Measurements from ENCODE around the gene SRP68.
"Not testable (repeated sequence)": the region's sequence is repeated elsewhere in the genome, so short reads cannot be mapped to it uniquely, and the experiment has no call there.

The SRP68 gene

DNA sequence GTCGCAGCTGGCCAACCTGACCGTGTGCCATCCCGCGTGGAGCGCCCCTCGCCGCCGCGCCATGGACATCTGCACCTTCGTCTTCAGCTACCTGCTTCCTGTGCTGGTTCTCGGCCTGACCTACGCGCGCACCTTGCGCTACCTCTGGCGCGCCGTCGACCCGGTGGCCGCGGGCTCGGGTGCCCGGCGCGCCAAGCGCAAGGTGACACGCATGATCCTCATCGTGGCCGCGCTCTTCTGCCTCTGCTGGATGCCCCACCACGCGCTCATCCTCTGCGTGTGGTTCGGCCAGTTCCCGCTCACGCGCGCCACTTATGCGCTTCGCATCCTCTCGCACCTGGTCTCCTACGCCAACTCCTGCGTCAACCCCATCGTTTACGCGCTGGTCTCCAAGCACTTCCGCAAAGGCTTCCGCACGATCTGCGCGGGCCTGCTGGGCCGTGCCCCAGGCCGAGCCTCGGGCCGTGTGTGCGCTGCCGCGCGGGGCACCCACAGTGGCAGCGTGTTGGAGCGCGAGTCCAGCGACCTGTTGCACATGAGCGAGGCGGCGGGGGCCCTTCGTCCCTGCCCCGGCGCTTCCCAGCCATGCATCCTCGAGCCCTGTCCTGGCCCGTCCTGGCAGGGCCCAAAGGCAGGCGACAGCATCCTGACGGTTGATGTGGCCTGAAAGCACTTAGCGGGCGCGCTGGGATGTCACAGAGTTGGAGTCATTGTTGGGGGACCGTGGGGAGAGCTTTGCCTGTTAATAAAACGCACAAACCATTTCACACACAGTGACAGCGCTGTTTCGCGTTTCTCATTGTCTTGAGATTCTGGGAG, 4.7 kb upstream of the SRP68 start:
- DNase-seq (ENCODE audit: low read depth in 2 of 2): no peak

DNA sequence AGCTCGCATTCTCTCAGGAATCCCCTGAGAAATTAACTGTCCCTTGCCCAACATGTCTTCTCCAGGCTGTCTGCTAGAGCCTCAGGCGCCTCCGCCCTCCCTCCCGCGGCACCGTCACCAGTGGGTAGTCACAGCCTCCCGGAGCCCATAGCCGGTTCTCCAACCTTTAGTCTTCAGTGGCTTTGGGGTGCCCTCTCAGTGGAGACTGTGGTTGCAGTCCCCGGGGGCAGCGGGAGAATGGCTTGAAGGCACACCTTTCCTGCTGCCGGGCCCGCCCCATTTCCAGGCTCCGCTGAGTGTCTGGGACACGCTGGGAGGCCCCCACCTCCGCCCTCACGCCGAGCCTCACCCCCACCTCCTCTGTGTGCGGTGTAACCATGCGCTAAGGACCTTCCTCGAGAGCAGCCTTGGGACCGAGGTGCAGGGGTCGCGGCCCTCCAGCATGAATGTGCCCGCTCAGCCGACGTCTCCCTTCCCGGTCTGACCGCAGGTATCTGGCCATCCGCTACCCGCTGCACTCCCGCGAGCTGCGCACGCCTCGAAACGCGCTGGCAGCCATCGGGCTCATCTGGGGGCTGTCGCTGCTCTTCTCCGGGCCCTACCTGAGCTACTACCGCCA, 3.9 kb upstream of the SRP68 start:
- no peak for DNase-seq (ENCODE audit: low read depth in 2 of 2)

DNA sequence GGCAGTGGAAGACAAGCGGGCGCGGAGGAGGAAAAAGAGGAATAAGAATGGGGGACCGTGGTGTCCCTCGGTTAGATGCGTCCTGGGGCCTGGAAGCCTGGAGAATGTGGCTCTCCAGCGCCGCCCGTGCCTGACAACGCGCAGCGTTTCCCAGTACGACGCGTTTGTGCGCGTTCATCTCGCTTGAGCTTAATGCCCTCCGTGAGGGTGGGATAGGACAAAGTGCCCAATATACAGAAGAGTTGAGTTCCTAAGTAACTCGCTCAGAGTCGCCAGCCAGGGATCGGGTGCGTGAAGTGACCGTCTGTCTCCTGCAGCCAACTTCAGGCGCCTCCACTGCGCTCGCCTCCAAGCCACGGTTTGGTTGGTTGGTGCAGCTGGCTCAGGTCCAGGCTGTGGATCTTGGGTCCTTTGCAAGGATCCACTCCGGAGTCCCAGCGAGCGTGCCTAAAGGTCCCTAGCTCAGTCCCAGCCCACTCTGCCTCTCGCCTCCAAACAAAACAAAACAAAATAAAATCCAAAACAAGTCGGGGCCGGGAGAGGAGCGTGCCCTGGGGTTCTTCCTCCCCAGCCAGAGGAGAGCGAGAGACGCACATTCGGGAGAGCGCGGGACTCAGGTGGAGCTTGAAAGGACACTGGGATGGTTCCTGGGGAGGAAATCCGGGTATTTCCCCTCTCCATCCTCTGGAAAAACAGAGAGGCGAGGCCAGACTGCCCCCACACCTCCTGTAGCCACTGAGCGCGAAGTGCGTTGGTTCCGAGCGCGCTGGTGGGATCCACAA, 3.2 kb upstream of the SRP68 start:
- DNase-seq (ENCODE audit: low read depth in 2 of 2): no peak

DNA sequence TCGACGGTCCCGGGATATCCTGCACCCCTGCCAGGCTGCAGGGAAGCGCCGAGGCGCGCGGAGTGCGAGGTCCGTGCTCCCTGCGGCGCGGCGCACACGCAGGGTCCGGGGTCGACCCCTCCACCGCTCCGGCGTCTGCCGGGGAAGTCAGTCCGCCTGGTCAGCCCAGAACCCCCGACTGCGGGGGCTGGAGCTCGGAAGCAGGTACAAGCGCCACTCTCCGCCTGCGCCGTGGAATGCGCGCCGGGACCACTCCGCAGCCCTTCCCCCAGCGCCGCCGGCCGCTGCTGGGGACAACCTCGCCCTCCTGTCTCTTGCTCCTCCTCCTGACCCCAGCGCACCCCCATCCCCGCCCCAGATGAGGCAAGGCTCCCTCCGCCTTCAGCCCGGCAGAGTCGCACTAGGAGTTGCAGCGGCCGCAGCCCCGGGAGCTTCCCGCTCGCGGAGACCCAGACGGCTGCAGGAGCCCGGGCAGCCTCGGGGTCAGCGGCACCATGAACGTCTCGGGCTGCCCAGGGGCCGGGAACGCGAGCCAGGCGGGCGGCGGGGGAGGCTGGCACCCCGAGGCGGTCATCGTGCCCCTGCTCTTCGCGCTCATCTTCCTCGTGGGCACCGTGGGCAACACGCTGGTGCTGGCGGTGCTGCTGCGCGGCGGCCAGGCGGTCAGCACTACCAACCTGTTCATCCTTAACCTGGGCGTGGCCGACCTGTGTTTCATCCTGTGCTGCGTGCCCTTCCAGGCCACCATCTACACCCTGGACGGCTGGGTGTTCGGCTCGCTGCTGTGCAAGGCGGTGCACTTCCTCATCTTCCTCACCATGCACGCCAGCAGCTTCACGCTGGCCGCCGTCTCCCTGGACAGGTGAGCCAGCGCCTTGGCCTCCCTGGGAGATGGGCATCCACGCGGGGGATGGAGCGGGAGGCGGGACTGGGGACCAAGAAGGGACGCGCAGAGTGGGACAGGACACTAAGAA, 2.4 kb upstream of the SRP68 start, which contains the start of gene GALR2:
Gene GALR2, plus strand, starts transcription at position 392 of the 974 bp plus-strand sequence. Its CDS starts 103 bp downstream, at position 495.
- DNase-seq (ENCODE audit: low read depth in 2 of 2): no peak

DNA sequence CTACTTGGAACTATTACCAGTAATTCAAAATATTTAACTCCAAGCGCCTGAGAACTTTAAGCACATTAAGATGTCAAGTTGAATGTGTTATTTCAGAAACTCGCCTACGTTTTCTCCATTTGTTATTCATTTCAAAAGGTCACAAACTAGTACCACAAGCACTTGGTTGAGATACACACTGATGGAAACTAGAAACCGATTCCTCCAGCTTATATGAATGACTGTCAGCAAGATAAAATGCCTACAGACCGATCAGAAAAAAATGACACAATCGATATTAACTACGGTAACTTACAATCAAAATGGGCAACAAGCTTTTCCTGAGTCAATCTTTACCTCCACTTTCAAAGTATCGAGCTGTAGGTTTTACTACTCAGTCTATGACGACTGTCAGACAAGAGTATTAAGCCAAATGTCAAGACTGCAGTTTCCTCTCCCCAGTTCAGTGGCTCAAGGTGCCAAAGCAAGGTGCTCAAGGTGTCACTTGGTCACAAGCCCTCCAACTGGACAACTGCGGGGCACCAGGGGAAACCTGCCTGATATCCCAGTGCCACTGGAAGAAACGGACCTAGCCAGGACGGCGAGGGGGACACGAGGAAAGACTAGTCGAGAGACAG, 678 bp downstream of the SRP68 start:
- DNase-seq (ENCODE audit: low read depth in 2 of 2): no peak

DNA sequence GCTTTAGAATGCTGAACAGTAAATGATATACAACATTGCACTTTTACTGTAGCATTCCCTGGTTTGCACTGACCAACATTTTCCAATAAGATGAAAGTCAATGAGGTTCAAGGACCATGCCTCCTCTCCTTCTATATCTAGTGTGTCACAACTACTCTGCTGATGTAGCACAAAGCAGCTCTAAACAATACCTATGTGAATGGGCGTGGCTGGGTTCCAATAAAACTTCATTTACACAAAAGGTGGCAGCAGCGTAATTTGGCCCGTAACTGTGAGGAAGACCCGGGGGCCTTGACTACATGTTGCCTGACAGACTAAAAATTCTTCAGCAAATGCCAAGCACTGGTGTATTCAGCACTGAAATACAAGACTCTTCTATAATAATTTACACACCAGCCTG, 6.5 kb downstream of the SRP68 start:
- no peak for DNase-seq (ENCODE audit: low read depth in 2 of 2)

DNA sequence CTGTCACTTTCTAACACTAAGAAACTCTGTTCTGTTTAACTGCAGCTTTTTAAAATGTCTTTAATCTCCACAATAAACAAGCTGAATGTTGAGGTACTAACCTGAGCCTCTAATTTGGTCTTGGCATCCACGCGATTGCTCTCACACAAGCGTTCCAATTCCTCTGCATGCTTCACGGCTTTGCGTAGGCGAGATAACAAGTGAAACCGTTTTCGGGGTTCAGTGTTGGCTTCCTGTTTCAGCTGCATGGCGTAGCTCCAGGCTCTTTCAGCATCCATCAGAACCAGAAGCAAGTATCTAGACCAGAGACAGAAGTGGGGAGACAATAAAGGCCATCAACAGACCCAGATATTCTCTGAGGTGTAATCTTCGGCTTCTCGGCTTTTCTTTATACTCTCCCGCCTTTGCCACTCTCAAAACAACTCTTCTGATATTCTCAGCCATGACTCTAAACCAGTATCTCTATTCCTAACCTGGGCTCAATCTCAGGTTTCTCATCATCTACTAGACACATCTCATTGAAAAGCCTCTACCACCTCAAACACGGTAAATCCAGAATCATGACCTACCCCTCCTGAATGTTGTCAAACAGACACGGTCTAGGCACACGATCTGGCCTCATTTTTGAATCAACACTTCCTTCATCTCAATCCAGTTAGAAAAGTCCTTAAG, 8.3 kb downstream of the SRP68 start:
- DNase-seq (ENCODE audit: low read depth in 2 of 2): no peak

DNA sequence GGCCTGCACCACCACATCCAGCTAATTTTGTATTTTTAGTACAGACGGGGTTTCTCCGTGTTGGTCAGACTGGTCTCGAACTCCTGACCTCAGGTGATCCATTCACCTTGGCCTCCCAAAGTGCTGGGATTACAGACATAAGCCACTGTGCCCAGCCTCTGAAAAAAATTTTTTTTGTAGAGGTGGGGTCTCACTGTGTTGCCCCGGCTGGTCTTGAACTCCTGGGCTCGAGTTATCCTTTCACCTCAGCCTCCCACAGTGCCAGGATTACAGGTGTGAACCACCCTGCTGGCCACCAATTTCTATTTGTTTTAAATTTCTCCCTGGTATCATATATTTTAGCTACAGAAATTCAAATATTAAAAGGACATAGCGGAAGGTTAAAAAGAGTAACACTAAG, 14.1 kb downstream of the SRP68 start:
- DNase-seq (ENCODE audit: low read depth in 2 of 2): not testable (repeated sequence)

DNA sequence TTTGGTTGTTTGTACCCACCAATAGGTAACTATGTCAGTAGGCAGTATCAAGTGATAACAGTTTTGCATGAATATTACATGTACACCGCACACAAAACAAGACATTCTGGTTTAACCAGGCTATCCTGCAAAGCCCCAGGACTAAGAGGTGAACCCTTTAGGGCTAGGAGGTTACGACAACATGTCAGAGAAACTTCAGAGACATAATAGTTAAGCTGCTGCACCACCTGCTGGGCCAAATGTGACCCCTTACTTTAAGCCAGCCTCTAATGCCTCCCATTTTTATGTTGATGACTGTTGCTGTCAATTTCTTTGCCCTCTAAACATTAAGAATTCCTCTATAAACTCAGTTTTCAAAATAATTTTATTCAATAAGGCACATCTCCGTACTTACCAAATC, 15.4 kb downstream of the SRP68 start:
- DNase-seq (ENCODE audit: low read depth in 2 of 2): no peak

DNA sequence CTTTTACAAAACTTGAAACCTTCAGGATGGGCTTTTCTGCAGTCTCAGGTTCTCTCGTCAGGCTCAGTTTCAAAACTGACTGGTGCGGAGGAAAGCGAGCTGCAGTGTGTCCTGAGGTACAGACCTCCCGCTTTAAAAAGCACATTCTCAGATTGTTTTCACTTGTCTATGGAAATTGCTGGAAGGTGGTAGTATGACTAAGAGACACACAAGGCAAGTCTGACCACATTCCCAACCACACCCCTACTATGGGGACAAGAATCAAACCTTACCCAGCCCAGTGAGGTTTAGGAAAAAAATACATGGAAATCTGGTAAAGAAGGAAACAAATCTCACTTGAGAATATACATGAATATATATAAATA, 18.2 kb downstream of the SRP68 start:
- no peak for DNase-seq (ENCODE audit: low read depth in 2 of 2)

DNA sequence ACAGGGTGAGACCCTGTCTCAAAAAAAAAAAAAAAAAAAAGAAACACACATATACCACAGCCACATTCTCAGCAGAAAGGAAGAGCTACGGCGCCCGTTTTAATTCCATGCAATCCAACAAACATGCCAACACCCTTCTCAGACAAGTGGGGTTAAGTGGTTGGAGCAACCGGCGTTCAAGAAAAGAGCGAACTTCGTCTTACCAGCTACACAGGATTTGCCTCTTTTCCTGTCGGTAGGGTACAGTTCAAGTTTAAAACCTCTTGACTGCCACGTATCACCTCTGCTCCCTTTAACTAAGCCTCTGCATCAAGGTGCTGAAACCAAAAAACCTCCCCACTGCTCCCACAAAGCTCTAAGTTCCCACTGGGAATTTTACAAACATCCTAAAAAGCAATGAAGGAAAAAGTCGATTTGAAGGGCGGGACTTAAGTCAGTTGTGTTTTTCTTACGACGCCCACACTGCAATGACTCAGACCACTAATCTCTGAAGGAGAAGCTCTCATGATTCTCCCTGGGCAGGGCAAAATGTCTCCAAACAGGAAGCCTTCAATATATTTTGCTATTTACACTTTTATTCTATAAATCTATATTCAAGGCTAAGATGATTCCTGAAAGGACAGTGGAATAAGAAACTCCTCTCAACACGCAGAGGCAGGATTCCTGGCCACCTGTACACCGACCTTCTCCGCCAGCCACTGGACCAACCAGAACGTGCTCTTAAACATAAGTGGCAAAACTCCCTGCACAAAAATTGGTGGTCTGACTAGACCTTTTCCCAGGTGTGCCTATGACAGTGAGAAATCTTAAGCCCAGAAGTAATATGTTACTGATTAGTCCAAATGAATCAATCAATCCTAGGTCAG, 18.8 kb downstream of the SRP68 start:
- DNase-seq (ENCODE audit: low read depth in 2 of 2): no peak

DNA sequence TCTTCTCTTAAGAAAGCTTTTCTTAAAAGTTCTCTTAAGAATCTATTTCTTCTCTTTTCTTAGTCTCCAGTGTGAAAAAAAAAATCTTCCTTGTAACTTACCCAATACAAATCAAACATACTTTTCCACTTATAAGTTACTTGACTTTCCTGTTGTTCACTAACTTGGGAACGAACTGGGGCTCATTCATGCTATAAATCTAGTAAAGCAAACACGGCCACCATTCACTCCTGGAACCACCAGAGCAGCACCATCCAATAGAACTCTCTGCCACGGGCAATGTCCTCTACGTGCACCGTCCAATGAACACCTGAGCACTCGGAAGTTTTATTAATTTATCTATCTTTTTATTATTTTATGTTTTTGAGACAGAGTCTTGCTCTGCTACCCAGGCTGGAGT, 20.8 kb downstream of the SRP68 start:
- no peak for DNase-seq (ENCODE audit: low read depth in 2 of 2)

DNA sequence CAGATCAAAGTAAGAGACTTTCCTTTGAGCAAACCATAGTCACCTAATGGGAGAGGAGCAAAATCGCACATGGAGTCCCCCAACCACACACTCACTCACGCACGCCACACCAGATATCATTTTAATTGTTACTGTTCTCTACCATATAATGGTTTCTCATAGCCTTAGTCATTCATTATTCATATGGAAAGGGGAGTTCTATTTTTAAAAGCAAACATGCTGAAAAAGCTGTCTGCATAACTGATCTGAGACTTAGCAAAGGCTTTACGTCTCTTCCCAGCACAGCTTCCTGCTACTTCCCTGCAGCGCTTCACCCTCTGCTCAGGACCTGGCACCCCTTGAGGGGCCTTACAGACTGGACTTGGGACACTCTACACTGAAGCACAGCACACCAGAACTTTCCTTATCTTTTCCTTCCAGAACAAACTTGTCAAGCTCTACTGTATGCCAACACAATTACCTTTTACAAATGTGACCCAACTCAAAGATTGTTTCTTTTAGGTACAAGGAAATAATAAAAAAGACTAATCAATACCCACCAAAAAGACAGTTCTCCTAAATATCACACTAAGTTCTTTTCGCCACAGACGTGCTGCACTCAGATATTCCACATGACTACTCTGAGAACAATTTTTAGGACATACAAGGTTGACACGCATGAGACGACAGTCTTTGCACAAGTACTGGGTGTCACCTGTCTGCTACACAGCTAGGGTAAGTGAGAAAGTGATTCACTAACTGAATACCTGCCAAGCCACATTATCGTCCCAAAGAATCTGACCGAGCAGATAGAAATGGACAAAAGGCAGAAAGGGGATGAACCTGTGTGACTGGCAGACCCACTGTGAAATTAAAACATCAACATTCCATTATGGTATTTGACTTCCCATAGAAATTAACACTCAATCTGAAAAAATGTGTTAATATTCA, 21.5 kb downstream of the SRP68 start:
- no peak for DNase-seq (ENCODE audit: low read depth in 2 of 2)

DNA sequence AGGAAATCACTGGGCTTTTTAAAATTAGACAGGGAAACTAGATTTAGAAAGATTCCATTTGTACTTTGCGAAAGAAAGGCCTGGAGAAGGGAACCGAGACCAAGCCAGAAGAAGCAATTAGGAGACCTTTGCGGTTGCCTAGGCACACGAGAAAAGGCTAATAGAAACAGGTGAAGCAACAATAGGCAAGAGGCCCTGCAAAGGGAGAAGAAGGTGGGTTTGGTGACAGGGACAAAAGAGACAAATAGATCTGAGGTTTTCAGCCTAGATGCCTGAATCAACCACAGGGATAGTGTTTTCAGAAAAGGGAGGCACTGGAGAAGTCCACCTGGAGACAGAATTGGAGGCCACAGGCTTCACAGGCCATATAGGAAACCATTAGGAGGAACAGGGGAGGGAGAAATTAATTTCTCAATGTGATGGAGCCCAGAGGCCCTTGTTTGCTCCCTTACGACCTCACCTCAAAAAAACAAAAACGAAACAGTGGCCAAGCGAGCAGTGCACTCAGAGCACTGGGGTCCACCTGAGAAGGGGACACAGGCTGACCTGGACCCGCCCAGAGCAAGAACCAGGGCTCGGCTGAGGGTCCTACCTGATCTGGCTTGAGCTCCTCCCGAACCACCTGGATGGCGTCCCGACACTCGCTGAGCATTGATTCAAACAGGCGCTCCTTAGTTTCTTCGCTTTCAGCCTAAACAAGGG, 22.3 kb downstream of the SRP68 start:
- DNase-seq (ENCODE audit: low read depth in 2 of 2): no peak

DNA sequence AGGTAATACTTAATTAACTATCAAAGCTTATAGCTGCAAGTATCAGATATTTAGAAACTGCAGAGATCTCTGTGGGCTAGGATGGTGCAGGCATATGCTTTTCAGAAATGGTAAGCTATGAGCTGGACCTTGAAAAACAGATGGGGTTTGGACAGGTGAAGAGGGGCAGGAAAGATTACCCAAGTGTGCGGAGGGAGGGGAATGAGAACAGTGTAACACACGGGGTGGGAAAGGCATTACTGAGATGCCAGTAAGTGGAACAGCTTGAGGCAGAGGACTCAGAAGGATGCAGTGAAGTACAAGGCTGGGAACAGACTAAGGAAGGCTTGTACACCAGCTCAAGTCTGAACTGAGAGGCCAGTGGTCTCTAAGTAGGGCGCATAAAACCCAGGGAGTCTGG, 23.1 kb downstream of the SRP68 start:
- no peak for DNase-seq (ENCODE audit: low read depth in 2 of 2)

DNA sequence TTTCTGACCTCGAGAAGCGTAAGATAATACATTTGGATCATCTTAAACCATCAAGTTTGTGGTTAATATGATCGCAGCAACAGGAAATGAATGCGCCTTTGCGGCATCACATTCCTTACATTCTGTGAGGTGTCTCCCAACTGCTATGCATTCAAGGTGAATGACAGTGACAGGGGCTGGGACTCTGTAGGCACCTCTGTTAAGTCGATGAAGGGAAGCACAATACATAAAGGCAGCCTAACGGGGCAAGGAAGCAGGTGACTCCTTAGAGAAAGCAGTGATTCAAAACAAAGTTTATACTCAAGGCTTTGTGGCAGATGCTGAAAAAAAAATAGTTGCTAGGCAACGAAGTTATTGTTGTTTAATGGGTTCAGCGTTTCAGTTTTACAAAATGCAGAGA, 23.6 kb downstream of the SRP68 start:
- DNase-seq (ENCODE audit: low read depth in 2 of 2): no peak

DNA sequence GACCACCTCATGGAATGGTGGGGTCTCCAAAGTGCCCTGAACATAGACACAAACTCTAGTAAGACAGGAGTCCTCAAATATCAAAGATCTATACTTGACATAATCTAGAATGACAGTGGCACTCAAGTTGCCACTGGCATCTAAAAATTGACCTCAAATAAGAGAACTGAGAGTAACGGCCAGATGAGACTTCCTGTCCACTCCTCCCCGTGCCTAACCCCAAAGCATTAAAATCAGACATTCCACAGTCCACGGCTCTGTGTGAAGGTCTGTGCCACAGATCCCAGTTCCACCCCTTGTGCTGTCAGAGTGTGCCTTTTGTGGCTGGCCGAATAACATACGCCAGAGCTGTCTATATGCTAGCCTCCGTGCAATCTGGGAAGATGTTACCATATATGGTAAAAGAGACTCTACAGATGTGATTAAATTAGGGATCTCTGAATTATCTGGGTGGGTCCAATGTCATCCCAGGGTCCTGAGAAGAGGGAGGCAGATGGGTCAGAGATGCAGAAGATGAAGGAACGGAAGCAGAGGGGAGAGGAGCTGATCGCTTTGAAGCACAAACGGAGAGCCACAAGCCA, 24.2 kb downstream of the SRP68 start:
- no peak for DNase-seq (ENCODE audit: low read depth in 2 of 2)
